GM18502 (cell line): ENCODE measurements around the gene DLG2.

Source experiments
- ATAC-seq: cut with Tn5 transposase; IDR thresholded peaks from one replicate; pipeline ENCODE4 v1.9.1; 2021; ENCODE audit warnings: mild to moderate bottlenecking; ENCODE audit not compliant: unreplicated experiment, poor library complexity

The DLG2 gene

GRCh38 chr11:84552791-84553190 is 1074.4 kb downstream of the DLG2 start:
- ATAC-seq, result no peak

GRCh38 chr11:84549217-84549616 is 1077.9 kb downstream of the DLG2 start:
- ATAC-seq, result peak; percentile 97

GRCh38 chr11:84544566-84544965 is 1082.6 kb downstream of the DLG2 start:
- ATAC-seq, result no peak

GRCh38 chr11:84543367-84544159 is 1083.6 kb downstream of the DLG2 start:
- ATAC-seq, result no peak

GRCh38 chr11:84541731-84542340 is 1085.3 kb downstream of the DLG2 start:
- ATAC-seq, result no peak

GRCh38 chr11:84536456-84536855 is 1090.7 kb downstream of the DLG2 start:
- ATAC-seq, result no peak

- ATAC-seq, result no peak
Observed at GRCh38 chr11:84532364-84532763, 1094.8 kb downstream of the DLG2 start.

GRCh38 chr11:84526250-84526649 is 1100.9 kb downstream of the DLG2 start:
- ATAC-seq, result no peak

GRCh38 chr11:84524422-84525051 is 1102.6 kb downstream of the DLG2 start:
- no peak for ATAC-seq

- no peak for ATAC-seq
Observed at GRCh38 chr11:84522331-84522730, 1104.8 kb downstream of the DLG2 start.

GRCh38 chr11:84518631-84519183 is 1108.4 kb downstream of the DLG2 start:
- no peak for ATAC-seq

- no peak for ATAC-seq
Observed at GRCh38 chr11:84514436-84514835, 1112.7 kb downstream of the DLG2 start.

- ATAC-seq, result no peak
Observed at GRCh38 chr11:84503503-84503902, 1123.6 kb downstream of the DLG2 start.

GRCh38 chr11:84501750-84502149 is 1125.4 kb downstream of the DLG2 start:
- no peak for ATAC-seq

GRCh38 chr11:84497981-84498411 is 1129.1 kb downstream of the DLG2 start:
- no peak for ATAC-seq

- ATAC-seq, result no peak
Observed at GRCh38 chr11:84497181-84497580, 1130.0 kb downstream of the DLG2 start.

GRCh38 chr11:84496122-84496521 is 1131.0 kb downstream of the DLG2 start:
- no peak for ATAC-seq

- ATAC-seq, result no peak
Observed at GRCh38 chr11:84480131-84480530, 1147.0 kb downstream of the DLG2 start.

GRCh38 chr11:84476581-84476980 is 1150.6 kb downstream of the DLG2 start:
- no peak for ATAC-seq

- no peak for ATAC-seq
Observed at GRCh38 chr11:84471501-84471900, 1155.6 kb downstream of the DLG2 start.

- no peak for ATAC-seq
Observed at GRCh38 chr11:84468235-84468634, 1158.9 kb downstream of the DLG2 start.
